HG03280 (cell line): ENCODE results near the gene HIP1R.

Source experiments
- ATAC-seq: cut with Tn5 transposase; IDR thresholded peaks from one replicate; pipeline ENCODE4 v1.9.1; 2021; ENCODE audit warnings: mild to moderate bottlenecking, moderate library complexity; ENCODE audit not compliant: unreplicated experiment

Gene HIP1R

GRCh38 chr12:122847921-122848421, 12.7 kb downstream of the HIP1R start:
- ATAC-seq, result no peak

GRCh38 chr12:122848471-122849351, 13.5 kb downstream of the HIP1R start:
- no peak for ATAC-seq

GRCh38 chr12:122849352-122850047, 14.2 kb downstream of the HIP1R start:
- ATAC-seq, result no peak

- ATAC-seq, result no peak
Measured at GRCh38 chr12:122850048-122850445, 14.8 kb downstream of the HIP1R start.

- no peak for ATAC-seq
Measured at GRCh38 chr12:122850695-122851350, 15.6 kb downstream of the HIP1R start.

- ATAC-seq, result no peak
Measured at GRCh38 chr12:122851820-122852219, 16.6 kb downstream of the HIP1R start.

GRCh38 chr12:122852336-122853275, 17.3 kb downstream of the HIP1R start:
- no peak for ATAC-seq

GRCh38 chr12:122853582-122854245, 18.5 kb downstream of the HIP1R start:
- no peak for ATAC-seq

- ATAC-seq, result no peak
Measured at GRCh38 chr12:122854554-122854953, 19.3 kb downstream of the HIP1R start.

- no peak for ATAC-seq
Measured at GRCh38 chr12:122855071-122855829, 20.0 kb downstream of the HIP1R start.

GRCh38 chr12:122855928-122856831, 20.9 kb downstream of the HIP1R start:
- ATAC-seq, result no peak

- ATAC-seq, result no peak
Measured at GRCh38 chr12:122856999-122857671, 21.9 kb downstream of the HIP1R start.

GRCh38 chr12:122858171-122858570, 22.9 kb downstream of the HIP1R start:
- no peak for ATAC-seq

GRCh38 chr12:122858591-122859302, 23.5 kb downstream of the HIP1R start:
- ATAC-seq, result no peak

GRCh38 chr12:122859303-122860039, 24.2 kb downstream of the HIP1R start:
- no peak for ATAC-seq
